Fibroblast of skin of scalp (primary cell): ENCODE results near the gene DCP1B.

Experiments
- DNase-seq: peaks from one replicate; pipeline ENCODE4 v3.0.0-alpha.2; 2013

Gene DCP1B

GRCh38 chr12:1934831-1935230 lies 69.4 kb downstream of the DCP1B start:
- DNase-seq, result no peak

GRCh38 chr12:1934068-1934467 lies 70.2 kb downstream of the DCP1B start:
- DNase-seq, result no peak

GRCh38 chr12:1933342-1934051 lies 70.8 kb downstream of the DCP1B start:
- no peak for DNase-seq

- no peak for DNase-seq
Observed at GRCh38 chr12:1932264-1932777, 71.9 kb downstream of the DCP1B start.

- no peak for DNase-seq
Observed at GRCh38 chr12:1931642-1932041, 72.6 kb downstream of the DCP1B start.

GRCh38 chr12:1930803-1931597 lies 73.3 kb downstream of the DCP1B start:
- DNase-seq, result no peak

- DNase-seq, result no peak
Observed at GRCh38 chr12:1929985-1930802, 74.1 kb downstream of the DCP1B start.

GRCh38 chr12:1929241-1929984 lies 74.8 kb downstream of the DCP1B start:
- DNase-seq, result no peak

GRCh38 chr12:1928439-1929121 lies 75.7 kb downstream of the DCP1B start:
- no peak for DNase-seq

GRCh38 chr12:1927751-1928351 lies 76.4 kb downstream of the DCP1B start:
- peak; percentile 21 for DNase-seq

- DNase-seq, result no peak
Observed at GRCh38 chr12:1927051-1927680, 77.1 kb downstream of the DCP1B start.

GRCh38 chr12:1926251-1926657 lies 78.0 kb downstream of the DCP1B start:
- no peak for DNase-seq

- no peak for DNase-seq
Observed at GRCh38 chr12:1925684-1926006, 78.6 kb downstream of the DCP1B start.

GRCh38 chr12:1924996-1925683 lies 79.1 kb downstream of the DCP1B start:
- no peak for DNase-seq

GRCh38 chr12:1922985-1923384 lies 81.3 kb downstream of the DCP1B start:
- no peak for DNase-seq

- DNase-seq, result no peak
Observed at GRCh38 chr12:1922075-1922709, 82.1 kb downstream of the DCP1B start.

- no peak for DNase-seq
Observed at GRCh38 chr12:1920971-1921370, 83.3 kb downstream of the DCP1B start.

GRCh38 chr12:1920436-1920835 lies 83.8 kb downstream of the DCP1B start:
- DNase-seq, result no peak

- no peak for DNase-seq
Observed at GRCh38 chr12:1919763-1920162, 84.5 kb downstream of the DCP1B start.

- DNase-seq, result no peak
Observed at GRCh38 chr12:1919284-1919683, 85.0 kb downstream of the DCP1B start.
